Measurements from ENCODE around the gene HEY2. TPM values are rescaled to one million over a fixed set of nuclear protein-coding genes. Genes with fewer than 3 reads are reported as not detected.
A peak's percentile ranks its signal among the peaks of the same experiment; 100 is the strongest.

Gene HEY2
- total and polyA plus RNA-seq, 2 of the 8 experiments (the other 6 are each of a cell fraction or from before 2014, with no cell fraction given), result 9.1 to 16.2 TPM

GRCh38 chr6:125787791-125788190 is 38.4 kb downstream of the HEY2 start:
- Histone ChIP-seq H2BK5ac (ENCODE audit: low read depth, low read length) (no peak overlapping the region), H3K79me1 (ENCODE audit: low read depth, low read length) (no peaks in the 10 kb centered on the region), H3K9me3 (ENCODE audit: insufficient read depth in 2 of 2, low read depth in 1 of 2, low read length in 1 of 2) (0 out of 4 replicates have a peak, but pooled peaks cover 0 to 2% of the 10 kb centered on the region in 2 experiments), H3K27me3 (replicated peaks in 1 of 4; ENCODE audit: control insufficient read depth in 3 of 4, extremely low read depth in 1 of 4, insufficient read depth in 3 of 4, low read length in 3 of 4) (no peaks in the 10 kb centered on the region; a peak in 1 of 7 replicates), H2BK15ac (ENCODE audit: low read length) (no peak overlapping the region), H4K5ac (ENCODE audit: insufficient read length, low read depth, low read length) (no peak overlapping the region), H3K18ac (ENCODE audit: extremely low read depth, low read length) (no peak overlapping the region), H2AFZ (ENCODE audit: low read length) (no peak overlapping the region), H4K8ac (ENCODE audit: extremely low read depth, insufficient read depth, low read length) (no peak overlapping the region), H3K14ac (ENCODE audit: insufficient read length) (no peak overlapping the region), H3K4ac (replicated peaks; ENCODE audit: insufficient read length, low read depth, low read length) (no peak overlapping the region), H2BK20ac (ENCODE audit: low read length) (no peak overlapping the region), H2AK5ac (ENCODE audit: low read depth, low read length) (no peak overlapping the region), H3K79me2 (ENCODE audit: control insufficient read depth in 1 of 2, insufficient read depth in 2 of 2, low read length in 2 of 2) (no peaks in the 10 kb centered on the region), H3K4me3 (ENCODE audit: extremely low read depth in 1 of 4, insufficient read depth in 2 of 4, low read depth in 3 of 4, low read length in 4 of 4) (no peak overlapping the region), H3K4me1 (replicated peaks in 1 of 4; ENCODE audit: control insufficient read depth in 3 of 4, insufficient read depth in 4 of 4, low read length in 3 of 4) (peaks cover 2 to 10% (median 4%) of the 10 kb centered on the region in 4 experiments; a peak in 4 of 7 replicates), H3K23ac (ENCODE audit: insufficient read length) (no peak overlapping the region), H2BK120ac (replicated peaks; ENCODE audit: low read depth, low read length) (no peak overlapping the region), H2BK12ac (ENCODE audit: low read depth, low read length) (no peak overlapping the region), H3K23me2 (ENCODE audit: low read depth, low read length) (peaks cover 11% of the 10 kb centered on the region), H3K4me2 (ENCODE audit: insufficient read depth in 1 of 2, low read depth in 2 of 2, low read length in 2 of 2) (no peak overlapping the region), H3K9ac (replicated peaks in 1 of 4; ENCODE audit: extremely low read depth in 1 of 4, low read depth in 3 of 4, low read length in 3 of 4) (no peak overlapping the region), H3K36me3 (ENCODE audit: control insufficient read depth in 2 of 4, insufficient read depth in 4 of 4, low read length in 3 of 4) (no peaks in the 10 kb centered on the region), H4K91ac (replicated peaks; ENCODE audit: insufficient read length, low read length) (no peak overlapping the region), H3K56ac (replicated peaks; ENCODE audit: insufficient read length, low read depth, low read length) (no peak overlapping the region), H3K27ac (ENCODE audit: low read depth, low read length) (no peak overlapping the region), H4K20me1 (replicated peaks in 1 of 2; ENCODE audit: control insufficient read depth in 1 of 2, insufficient read depth in 2 of 2, low read length in 2 of 2) (no peaks in the 10 kb centered on the region)
- DNase-seq (ENCODE audit: low read depth in 1 of 2, low spot score in 2 of 2) (no peak), FAIRE-seq (no peak)
- ChIA-PET CTCF (ENCODE audit: partially characterized antibody) (interaction anchor here (0.7 to 6.2 kb wide), 10 partner anchors 11 to 596 kb away, joined by 3 to 77 read pairs (median 4); partner anchors contain the start of gene HINT3), POLR2A (ENCODE audit: partially characterized antibody) (no interaction called here)
- WGBS, 2 experiments (ENCODE audit: extremely low coverage in 1 of 2, insufficient coverage in 1 of 2, insufficient read length in 1 of 2, insufficient replicate concordance in 2 of 2, low coverage in 1 of 2, low lambda C conversion rate in 2 of 2, missing lambda C conversion rate in 1 of 2), result 64% methylated on average over 2 of the region's 2 CpGs; no CpG with 5 or more reads in 1 of the 2 experiments
- no peak for TF ChIP-seq GTF2F1 (IDR thresholded peaks at IDR 0.05; ENCODE audit: borderline replicate concordance, low read depth, low read length)
- TF ChIP-seq SP1 (IDR thresholded peaks at IDR 0.05; ENCODE audit: low read depth, low read length), result no peak
- no peak for TF ChIP-seq POLR2AphosphoS5 (IDR thresholded peaks at IDR 0.05; ENCODE audit: low read depth, low read length)
- peak; percentile 30 to 36 for TF ChIP-seq RAD21 (IDR thresholded peaks at IDR 0.05 in 1 of 2, conservative IDR thresholded peaks at IDR 0.05 in 1 of 2; ENCODE audit: low read depth in 2 of 2, low read length in 2 of 2)
- TF ChIP-seq SIN3A (conservative IDR thresholded peaks at IDR 0.05 in 1 of 2, IDR thresholded peaks at IDR 0.05 in 1 of 2; ENCODE audit: low read depth in 1 of 2, low read length in 2 of 2), result no peak
- peak in 1 of 3 experiments; percentile 14; a peak in 1 of 4 replicates for TF ChIP-seq CTCF (IDR thresholded peaks at IDR 0.05; ENCODE audit: control extremely low read depth in 1 of 3, insufficient read depth in 1 of 3, low read depth in 1 of 3, low read length in 3 of 3)
- no peak for TF ChIP-seq KDM4A (IDR thresholded peaks at IDR 0.05; ENCODE audit: low read depth, low read length, severe bottlenecking)

Measured in H1 (cell line).